GM21619 (cell line): ENCODE data around the gene UBE2S.
"Not testable (repeated sequence)": the region's sequence is repeated elsewhere in the genome, so short reads cannot be mapped to it uniquely, and the experiment has no call there.

ENCODE experiments used
- ATAC-seq: cut with Tn5 transposase; IDR thresholded peaks from one replicate; pipeline ENCODE4 v1.9.1; 2021; ENCODE audit not compliant: unreplicated experiment

Gene UBE2S

DNA sequence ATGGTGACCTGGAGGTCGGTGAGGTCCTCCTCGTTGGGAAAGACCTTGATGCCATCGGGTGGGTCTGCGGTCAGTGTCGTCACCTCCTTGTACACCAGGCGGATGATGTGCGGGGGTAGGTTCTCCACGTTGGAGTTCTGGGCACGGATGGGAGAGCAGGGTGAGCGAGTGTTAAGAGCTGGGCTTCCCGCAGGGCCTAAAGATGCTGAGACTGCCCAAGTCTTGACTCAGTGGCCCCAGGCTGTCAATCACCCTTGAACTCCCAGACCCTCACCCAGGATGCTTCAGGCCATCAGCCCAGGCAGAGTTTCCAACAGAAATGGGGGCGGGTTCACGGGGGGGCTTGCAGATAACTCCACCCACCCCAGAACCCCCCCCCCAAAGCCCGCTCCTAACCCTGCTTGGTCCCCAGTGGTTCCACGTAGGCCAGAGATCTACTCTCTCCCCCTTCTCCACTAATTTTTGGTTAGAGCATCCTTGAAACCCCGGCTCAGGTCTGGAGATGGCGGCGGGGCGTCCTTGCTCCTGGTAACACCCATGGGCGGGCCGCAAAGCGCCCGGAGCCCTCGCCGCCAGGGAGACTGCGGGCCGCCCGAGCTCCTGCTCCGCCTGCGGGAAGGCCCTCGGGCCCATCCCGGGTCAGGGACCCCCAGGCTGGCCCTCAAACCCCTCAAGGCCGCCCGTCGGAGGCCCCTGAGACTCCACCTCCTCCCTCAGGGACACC is 600 bp downstream of the UBE2S start:
- ATAC-seq: no peak

DNA sequence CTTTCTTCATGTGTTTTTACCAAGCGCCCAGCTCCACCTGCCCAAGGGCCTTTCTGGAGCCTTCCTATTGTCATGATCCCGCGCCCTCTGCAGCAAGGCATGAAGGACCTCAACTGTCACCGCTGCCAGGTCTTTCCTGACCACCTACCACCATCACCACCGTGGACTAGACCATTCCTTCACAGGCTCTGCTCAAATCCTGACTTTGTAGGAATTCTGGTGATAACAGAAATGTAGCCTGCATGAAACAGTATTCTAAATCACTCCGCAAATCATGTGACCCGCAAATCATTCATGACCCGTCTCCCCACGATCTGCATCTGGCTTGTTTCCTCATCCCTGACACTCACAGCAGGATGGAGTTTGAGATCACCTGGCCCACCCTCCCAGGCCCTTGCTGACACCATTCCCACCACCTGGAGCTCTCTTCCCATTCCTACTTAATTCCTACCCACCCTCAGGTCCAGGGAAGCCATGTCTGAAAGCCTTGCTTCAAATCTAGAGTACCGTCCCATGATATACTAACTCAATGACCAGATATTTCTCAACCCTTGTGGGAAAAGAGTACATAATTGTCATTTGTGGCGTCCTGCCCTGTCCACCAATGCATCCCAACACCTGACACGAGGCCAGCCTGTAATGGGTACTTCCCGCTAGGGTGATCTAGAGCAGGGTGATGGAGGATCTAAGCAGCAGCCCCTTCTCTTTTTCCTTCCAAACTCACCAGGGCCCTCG is 1.3 kb downstream of the UBE2S start:
- no peak for ATAC-seq

DNA sequence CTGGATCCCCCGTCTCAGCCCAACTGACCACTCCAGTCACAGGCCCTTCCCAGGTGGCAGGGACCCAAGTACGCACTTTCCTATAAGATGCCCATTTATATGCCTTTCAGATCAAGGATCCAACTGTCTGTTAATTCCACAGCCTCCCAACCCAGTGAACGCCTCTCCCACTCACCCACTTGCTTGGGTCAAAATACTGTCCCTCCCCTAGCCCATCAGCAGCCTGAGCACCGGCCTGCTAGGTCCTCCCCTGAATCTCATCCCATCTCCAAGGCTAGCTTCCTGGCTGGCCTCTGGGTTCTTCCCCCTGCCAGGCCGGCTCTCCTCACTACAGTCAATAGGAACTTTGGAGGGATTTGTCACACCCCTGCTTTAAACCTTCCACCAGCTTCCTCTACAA is 1.9 kb downstream of the UBE2S start:
- ATAC-seq: no peak

DNA sequence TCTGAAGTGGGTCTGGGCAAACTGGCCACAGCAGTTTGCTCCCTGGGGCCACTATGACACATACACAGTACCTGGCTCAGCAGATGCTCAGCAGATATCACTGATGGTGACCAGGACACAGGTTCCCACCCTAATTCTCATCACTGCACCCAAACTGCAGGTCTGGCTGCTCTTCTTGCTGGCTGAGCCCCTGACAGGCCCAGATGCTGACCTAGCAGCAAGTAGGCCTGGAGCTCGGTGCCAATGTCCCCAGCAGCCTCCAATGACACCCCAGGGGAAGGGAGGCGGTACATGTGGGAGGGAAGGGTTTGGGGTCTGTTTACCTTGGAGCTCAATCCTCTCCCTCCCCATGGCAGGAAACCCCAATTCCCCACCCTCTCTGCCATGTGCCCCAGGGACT is 5.1 kb downstream of the UBE2S start:
- no peak for ATAC-seq

DNA sequence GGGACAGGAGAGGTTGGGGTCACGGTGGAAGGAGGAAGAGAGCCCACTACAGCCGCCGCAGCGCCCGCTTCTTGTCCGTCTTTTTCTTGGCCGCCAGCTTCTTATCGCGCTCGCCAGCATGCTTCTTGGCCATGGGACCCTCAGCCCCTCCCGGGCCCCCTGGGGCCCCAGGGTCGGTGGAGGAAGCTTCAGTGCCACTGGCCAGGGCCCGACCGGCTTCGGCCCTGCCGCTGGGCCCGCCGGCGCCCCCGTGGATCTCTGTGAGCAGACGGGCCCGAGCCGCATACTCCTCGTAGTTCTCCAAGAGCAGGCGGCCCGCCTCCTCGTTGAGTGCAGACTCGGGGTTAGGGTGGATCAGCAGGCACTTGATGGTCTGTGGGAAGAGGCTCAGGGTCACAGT is 6.2 kb downstream of the UBE2S start:
- not testable (repeated sequence) for ATAC-seq

DNA sequence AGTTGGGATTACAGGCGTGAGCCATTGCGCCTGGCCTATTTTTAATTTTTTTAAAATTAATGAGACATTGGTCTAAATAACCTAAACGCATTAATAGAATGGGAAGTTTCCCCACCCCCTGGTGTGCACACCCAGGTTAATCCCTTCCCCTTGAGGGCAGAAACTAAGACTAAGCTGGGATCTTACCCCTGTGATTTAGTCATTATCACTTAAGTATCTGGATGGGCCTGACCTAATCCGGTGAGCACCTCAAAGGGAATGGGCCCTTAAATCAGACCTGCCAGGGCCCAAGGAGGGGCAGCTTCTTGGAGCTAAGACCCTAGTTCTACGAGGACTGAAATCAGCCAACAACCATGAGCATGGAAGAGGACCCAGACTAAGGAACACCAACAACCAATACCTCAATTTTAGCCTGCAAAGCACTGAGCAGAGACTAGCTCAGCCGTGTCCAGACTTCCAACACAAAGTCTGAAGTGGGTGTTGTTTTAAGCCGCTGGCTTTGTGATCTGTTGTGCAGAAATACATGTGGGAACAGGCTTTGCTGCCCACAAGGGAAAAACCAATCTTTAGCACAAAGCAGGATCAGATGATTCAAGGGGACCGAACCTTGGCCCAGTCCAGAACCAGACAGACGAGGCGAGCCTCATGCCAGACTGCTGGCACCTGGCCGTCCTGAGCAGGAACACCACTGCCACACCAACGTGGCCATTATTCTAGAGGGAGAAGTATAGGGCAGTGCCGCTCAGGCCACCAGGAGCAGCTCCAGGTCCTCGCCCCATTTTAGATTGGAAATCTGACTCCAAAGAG is 7.1 kb downstream of the UBE2S start:
- no peak for ATAC-seq

DNA sequence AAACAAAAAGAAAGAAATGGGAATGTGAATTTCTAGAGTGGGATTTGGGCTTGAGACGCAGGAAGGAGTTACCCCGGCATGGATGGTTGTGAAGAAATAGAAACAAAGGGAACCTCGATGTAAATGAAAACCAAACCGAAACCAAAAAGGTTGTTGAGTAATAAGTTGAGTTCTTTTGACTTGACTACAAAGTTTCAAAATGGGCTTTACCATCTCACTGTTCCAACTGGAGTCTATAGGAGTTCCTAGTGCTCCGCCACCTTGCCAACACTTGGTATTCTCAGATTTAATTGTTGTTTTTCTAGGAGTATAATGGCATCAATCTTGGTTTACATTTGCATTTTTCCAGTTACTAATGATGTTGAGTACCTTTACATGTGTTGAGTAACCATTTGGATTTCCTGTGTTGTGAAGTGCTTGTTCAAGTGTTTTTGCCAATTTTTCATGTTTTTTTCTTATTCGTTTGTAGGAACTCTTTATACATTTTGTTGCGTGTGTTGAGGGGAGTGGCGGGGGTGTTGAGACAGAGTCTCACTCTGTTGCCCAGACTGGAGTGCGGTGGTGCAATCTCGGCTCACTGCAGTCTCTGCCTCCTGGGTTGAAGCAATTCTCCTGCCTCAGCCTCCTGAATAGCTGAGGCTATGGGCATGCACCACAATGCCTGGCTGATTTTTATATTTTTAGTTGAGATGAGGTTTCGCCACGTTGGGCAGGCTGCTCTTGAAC is 9.2 kb downstream of the UBE2S start:
- ATAC-seq: no peak

DNA sequence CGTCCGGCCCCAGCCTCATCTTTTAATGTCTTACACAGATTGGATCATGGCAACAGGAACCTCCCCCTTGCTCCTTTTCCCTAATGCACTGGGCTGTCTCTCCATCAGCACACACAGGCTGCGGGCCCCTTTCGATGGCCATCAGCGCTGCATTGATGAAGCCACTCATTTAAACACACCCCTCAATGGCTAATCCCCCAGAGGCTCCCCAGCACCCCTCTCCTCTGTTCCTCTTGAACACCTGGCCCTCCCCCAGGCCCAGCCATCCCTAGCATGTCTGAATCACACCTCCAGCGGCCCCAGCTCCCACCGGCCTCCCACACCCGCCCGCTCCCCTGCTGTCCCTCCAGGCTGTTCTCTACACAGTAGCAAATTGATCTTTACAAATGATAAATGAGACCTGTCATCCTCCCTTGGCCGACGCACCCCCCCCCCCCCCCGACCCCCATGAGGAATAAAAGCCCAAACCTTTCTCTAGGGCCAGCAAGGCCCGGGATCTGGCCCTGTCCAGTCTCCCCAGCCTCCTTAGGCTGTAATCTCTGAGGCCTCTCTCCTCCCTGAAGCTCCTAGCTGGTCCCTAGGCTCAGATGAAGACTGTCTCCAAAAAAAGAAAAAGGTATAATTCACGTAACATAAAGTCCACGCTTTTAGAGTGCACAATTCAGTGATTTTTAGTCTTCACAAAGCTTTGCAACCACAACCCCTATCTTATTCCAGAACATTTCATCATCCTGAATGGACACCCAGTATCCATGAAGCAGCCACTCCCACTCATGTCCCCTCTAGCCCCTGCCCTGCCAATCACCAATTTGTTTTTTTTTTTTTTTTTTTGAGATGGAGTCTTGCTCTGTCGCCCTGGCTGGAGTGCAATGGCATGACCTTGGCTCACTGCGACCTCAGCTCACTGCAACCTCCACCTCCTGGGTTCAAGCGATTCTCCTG is 14.5 kb downstream of the UBE2S start:
- ATAC-seq: no peak

DNA sequence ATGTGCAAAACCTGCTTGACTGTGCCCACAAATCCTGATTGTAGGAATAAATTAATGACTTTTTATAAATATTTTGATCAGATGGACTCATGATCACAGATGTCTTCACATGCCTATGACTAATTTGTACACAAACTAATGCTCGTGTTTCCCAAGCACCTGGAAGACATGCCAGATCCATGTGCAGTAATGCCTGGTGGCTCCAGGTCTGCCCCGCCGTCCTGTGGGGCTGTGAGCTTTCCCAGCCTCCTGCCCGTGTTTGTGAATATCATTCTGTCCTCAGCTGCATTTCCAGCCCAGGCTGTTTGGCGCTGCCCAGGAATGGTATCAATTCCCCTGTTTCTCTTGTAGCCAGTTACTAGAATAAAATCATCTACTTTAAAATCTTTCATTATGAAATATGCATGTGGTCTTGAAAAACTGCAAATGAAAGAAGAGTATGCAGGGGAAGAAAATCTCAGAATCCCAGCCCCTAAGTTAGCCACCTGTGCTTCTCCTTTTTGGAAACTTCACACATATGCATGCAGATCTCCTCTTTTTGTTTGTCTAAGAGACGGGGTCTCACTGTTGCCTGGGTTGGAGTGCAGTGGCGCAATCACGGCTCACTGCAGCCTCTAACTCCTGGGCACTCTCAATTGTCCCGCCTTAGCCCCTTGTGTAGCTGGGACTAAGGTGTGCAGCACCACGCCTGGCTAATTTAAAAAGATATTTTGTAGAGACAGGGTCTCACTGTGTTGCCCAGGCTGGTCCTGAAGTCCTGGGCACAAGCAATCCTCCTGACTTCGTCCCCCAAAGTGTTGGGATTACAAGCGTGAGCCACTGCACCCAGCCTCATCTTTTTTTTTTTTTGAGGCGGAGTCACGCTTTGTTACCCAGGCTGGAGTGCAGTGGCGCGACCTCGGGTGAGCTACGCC is 15.6 kb downstream of the UBE2S start:
- no peak for ATAC-seq

DNA sequence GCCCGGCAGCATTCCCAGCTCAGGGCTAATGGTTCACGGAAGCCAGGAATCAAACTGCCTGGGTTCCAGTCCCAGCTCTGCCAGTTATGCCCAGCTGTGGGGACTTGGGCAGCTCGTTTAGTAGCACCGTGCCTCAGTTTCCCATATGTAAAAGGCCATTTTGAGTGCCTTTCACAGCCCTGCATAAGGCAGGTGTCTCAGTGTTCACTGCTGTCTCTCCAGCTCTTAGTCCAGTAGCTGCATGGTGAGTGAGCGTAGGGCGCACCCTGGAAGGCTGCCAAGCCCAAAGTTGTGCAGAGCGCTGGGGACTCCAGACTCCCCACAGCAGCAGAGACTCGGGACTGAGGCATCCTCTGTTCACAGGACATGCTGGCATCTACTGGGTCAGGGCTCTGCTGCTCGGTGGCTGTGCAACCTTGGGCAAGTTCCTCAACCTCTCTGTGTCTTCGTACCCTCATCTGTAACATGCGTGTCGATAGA is 16.4 kb downstream of the UBE2S start:
- ATAC-seq: no peak

DNA sequence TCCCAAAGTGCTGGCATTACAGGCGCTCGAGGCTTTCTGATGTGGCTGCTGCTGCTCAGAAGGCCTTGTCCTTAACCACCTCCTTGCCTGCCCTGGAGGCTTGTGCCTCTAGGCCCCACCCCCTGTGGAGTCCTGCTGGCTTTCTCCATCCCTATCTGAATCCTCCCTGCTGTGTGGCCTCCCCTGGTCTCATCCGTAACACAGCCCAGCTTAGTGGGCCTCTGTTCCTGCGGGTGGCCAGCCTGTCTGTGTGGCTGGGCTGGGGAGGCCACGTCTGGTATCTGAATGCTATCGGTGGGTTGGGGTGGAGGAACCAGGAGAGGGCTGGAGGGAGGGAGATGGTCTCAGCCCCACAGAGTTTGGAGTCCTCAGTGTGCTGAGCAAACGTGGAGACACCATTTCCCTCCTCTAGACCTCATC is 17.1 kb downstream of the UBE2S start:
- no peak for ATAC-seq

DNA sequence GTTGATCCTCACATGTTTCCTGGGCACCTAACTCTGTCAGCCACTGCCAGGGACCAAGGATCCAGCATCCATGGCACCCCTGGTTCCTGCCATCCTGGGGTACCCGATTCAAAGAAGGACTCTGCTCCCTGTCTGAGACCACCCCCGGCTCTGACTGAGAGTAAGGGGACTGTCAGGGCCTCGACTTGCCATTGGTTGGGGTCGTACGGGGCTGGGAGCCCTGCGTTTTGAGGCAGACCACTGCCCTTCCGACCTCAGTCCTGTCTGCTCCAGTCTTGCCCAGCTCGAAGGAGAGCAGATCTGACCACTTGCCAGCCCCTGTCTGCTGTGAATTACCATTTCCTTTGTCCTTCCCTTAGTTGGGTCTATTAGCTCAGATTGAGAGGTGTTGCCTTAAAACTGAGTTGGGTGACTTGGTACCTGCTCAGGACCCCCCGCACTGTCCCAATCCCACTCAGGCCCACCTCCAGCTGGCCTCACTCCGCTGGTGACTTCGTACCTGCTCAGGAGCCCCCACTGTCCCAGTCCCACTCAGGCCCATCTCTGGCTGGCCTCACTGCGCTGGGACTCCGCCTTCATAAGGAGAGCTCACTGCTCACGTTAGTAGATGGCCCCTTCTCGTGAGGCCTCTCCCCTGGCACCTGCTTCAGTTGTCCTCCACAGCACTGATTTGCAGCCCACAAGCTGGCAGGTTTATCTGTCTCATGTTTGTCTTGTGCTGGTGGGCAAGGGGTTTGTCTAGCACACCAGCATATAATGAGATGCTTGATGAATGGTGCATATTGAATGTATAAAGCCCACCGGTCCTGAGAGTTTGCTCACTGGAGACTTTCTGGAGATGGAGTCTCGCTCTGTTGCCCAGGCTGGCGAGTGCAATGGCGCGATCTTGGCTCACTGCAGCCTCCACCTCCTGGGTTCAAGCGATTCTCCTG is 17.9 kb downstream of the UBE2S start:
- ATAC-seq: no peak

DNA sequence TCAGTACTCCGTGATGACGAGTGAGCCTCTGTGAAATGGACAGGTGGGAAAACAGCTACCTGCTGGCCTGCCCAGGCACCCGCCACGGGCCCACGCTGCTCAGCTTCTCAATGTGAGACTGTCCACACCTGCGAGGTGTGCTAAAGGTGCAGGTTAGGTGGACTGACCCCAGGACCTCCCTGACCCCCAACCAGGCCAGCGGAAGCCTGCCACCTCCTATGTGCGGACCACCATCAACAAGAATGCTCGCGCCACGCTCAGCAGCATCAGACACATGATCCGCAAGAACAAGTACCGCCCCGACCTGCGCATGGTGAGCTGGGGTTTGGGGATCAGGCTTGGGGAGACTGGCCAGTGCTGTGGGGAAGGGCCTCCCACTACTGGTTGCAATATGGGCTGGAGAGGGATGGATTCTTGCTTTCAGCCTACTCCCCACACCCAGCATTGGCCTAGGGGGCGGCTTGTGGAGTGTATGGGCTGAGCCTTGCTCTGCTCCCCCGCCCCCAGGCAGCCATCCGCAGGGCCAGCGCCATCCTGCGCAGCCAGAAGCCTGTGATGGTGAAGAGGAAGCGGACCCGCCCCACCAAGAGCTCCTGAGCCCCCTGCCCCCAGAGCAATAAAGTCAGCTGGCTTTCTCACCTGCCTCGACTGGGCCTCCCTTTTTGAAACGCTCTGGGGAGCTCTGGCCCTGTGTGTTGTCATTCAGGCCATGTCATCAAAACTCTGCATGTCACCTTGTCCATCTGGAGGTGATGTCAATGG is 19.7 kb downstream of the UBE2S start:
- ATAC-seq: no peak

DNA sequence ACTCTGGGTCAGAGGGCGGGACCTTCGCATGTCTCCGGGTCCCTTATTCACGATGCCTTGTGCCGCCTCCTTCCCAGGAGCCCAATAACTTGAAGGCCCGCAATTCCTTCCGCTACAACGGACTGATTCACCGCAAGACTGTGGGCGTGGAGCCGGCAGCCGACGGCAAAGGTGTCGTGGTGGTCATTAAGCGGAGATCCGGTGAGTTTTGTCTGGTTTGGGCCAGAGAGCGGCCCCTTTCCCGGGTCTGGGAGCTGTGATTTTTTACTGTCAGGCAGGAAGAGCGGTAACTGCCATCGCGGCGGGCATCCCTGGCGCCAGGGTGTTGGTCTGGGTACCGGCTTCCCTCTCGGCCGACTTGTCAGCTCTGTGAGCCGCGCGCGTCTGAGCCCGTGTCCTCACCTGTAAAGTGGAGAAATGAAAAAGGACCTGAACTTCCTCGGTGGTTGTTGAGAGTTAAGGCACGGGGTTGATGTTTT is 21.1 kb downstream of the UBE2S start:
- no peak for ATAC-seq

DNA sequence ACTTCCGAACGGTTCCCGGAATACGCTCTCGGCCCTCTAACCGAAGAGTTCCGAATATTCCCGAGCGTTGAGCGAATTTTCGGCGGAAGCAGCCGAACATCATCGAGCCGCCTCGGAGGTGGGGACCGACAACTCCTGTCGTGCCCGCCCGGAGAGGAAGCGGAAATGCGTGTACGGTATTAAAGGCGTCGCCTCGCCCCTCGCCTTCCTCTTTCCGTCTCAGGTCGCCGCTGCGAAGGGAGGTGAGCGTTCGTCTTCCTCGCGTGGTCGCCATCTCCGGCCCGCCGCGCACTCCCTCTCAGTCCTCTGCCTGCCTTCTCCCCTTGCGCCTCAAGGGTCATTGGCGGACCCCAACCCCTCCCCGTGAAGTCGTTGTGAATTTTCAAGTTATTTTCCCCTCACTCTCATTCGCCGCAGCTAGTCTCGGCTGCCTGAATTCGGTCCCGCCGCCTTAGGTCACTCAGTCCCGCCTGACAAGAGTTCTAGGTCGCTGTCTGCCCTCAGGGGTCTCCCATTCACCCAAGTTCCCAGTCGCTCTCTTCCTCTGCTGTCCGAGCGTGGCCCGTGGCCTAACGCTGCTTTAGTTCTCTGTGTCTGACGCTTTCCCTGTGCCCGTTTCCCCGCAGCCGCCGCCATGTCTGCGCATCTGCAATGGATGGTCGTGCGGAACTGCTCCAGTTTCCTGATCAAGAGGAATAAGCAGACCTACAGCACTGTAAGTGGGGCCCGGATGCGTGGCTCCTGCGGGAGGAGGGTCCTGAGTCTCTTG is 21.7 kb downstream of the UBE2S start, which contains the start of gene RPL28:
Gene RPL28 (plus strand): TSS at position 209 of the 769 bp plus-strand sequence. CDS start 426 bp downstream, at position 635.
- peak; percentile 71 for ATAC-seq
